Effector memory CD8-positive, alpha-beta T cell (primary cell): Measurements from ENCODE around the gene PSD4.

ENCODE experiments used
- ATAC-seq: fragments of 150-1000 bp; cut with Tn5 transposase; replicated peaks from 2 replicates; pipeline ENCODE4 v1.10.0; 2021; ENCODE audit warnings: mild to moderate bottlenecking, moderate library complexity
- DNase-seq, 3 experiments: peaks; one replicate each; pipeline ENCODE4 v3.0.0; 2021
- H3K27ac Mint-ChIP-seq, 2 donors: one replicate each; pipeline ENCODE4 v1.8.0; 2022; ENCODE audit warnings: mild to moderate bottlenecking in 2 of 2, mixed read lengths in 2 of 2, moderate library complexity in 2 of 2
- H3K27me3 Mint-ChIP-seq, 2 donors: one replicate each; pipeline ENCODE4 v1.8.0; 2022; ENCODE audit warnings: mixed read lengths in 2 of 2
- H3K36me3 Mint-ChIP-seq: one replicate; pipeline ENCODE4 v1.8.0; 2022; ENCODE audit warnings: mild to moderate bottlenecking, moderate library complexity, mixed read lengths; ENCODE audit not compliant: insufficient read depth
- H3K4me1 Mint-ChIP-seq, 2 donors: one replicate each; pipeline ENCODE4 v1.8.0; 2022; ENCODE audit warnings: low read depth in 2 of 2, mixed read lengths in 2 of 2
- H3K4me3 Mint-ChIP-seq, 2 donors: one replicate each; pipeline ENCODE4 v1.8.0; 2022; ENCODE audit warnings: mild to moderate bottlenecking in 2 of 2, mixed read lengths in 2 of 2, moderate library complexity in 2 of 2
- H3K9me3 Mint-ChIP-seq, 2 donors: one replicate each; pipeline ENCODE4 v1.8.0; 2022; ENCODE audit warnings: mixed read lengths in 2 of 2

Gene PSD4

GRCh38 chr2:113253453-113253852 lies 79.7 kb downstream of the PSD4 start:
- no peaks in the 10 kb centered on the region for H3K9me3 Mint-ChIP-seq
- H3K4me3 Mint-ChIP-seq: peak overlapping the region; percentile 22 to 50
- DNase-seq (no peak), ATAC-seq (no peak)
- peaks cover 3% of the 10 kb centered on the region for H3K36me3 Mint-ChIP-seq
- H3K4me1 Mint-ChIP-seq: peaks cover 33 to 51% of the 10 kb centered on the region in 2 donors
- peaks cover 0 to 8% of the 10 kb centered on the region in 2 donors for H3K27me3 Mint-ChIP-seq
- peak overlapping the region; percentile 59 to 89 for H3K27ac Mint-ChIP-seq

GRCh38 chr2:113255140-113256070 lies 81.6 kb downstream of the PSD4 start:
- H3K27ac Mint-ChIP-seq: peak overlapping the region in 1 of 2 donors; percentile 89
- H3K4me3 Mint-ChIP-seq: no peak overlapping the region
- ATAC-seq: no peak
- H3K27me3 Mint-ChIP-seq: peaks cover 5 to 15% of the 10 kb centered on the region in 2 donors
- peaks cover 29 to 49% of the 10 kb centered on the region in 2 donors for H3K4me1 Mint-ChIP-seq
- no peaks in the 10 kb centered on the region for H3K9me3 Mint-ChIP-seq
- no peak for DNase-seq
- peaks cover 3% of the 10 kb centered on the region for H3K36me3 Mint-ChIP-seq

- peak overlapping the region in 1 of 2 donors; percentile 13 for H3K27ac Mint-ChIP-seq
- DNase-seq (no peak), ATAC-seq (no peak)
- no peaks in the 10 kb centered on the region for H3K9me3 Mint-ChIP-seq
- peaks cover 9 to 15% of the 10 kb centered on the region in 2 donors for H3K27me3 Mint-ChIP-seq
- no peak overlapping the region for H3K4me3 Mint-ChIP-seq
- peaks cover 3% of the 10 kb centered on the region for H3K36me3 Mint-ChIP-seq
- H3K4me1 Mint-ChIP-seq: peaks cover 10 to 31% of the 10 kb centered on the region in 2 donors
Observed at GRCh38 chr2:113257516-113258264, 83.9 kb downstream of the PSD4 start.

- H3K27ac Mint-ChIP-seq: peak overlapping the region in 1 of 2 donors; percentile 13
- DNase-seq (no peak), ATAC-seq (no peak)
- no peaks in the 10 kb centered on the region for H3K9me3 Mint-ChIP-seq
- peaks cover 9 to 21% of the 10 kb centered on the region in 2 donors for H3K27me3 Mint-ChIP-seq
- H3K4me3 Mint-ChIP-seq: no peak overlapping the region
- peaks cover under 1 to 22% of the 10 kb centered on the region in 2 donors for H3K4me1 Mint-ChIP-seq
- H3K36me3 Mint-ChIP-seq: peaks cover 3% of the 10 kb centered on the region
Observed at GRCh38 chr2:113258471-113259147, 84.8 kb downstream of the PSD4 start.
